ENCODE data around the gene UGT3A1. TPM values are rescaled to one million over a fixed set of nuclear protein-coding genes. Genes with fewer than 3 reads are reported as not detected.
"Not testable (repeated sequence)": the region's sequence is repeated elsewhere in the genome, so short reads cannot be mapped to it uniquely, and the experiment has no call there.

The UGT3A1 gene
- total RNA-seq, 1 experiment from 2014 or later: not detected

GRCh38 chr5:36026706-36027465, 35.7 kb upstream of the UGT3A1 start:
- no peak overlapping the region for H3K4me3 Mint-ChIP-seq (ENCODE audit: low read depth, unreplicated experiment)
- DNase-seq: no peak
- H3K27ac Mint-ChIP-seq (ENCODE audit: unreplicated experiment): no peak overlapping the region
- no peaks in the 10 kb centered on the region for H3K4me1 Mint-ChIP-seq (ENCODE audit: low read depth, unreplicated experiment)
- BruUV-seq (replicated peaks): no TSS peak
- peaks cover 16% of the 10 kb centered on the region for H3K9me3 Mint-ChIP-seq (ENCODE audit: low read depth, unreplicated experiment)
- H3K27me3 Mint-ChIP-seq (ENCODE audit: unreplicated experiment): no peaks in the 10 kb centered on the region
- intact Hi-C loops (cut with micrococcal nuclease; ENCODE audit: unreplicated experiment): no loop called here
- CTCF ChIA-PET: no interaction called here
- TF ChIP-seq CTCF (IDR thresholded peaks at IDR 0.05; ENCODE audit: unreplicated experiment): no peak
- no peaks in the 10 kb centered on the region for H3K36me3 Mint-ChIP-seq (ENCODE audit: insufficient read depth, unreplicated experiment)

- H3K9me3 Mint-ChIP-seq (ENCODE audit: low read depth, unreplicated experiment): peaks cover 11% of the 10 kb centered on the region
- H3K27me3 Mint-ChIP-seq (ENCODE audit: unreplicated experiment); H3K36me3 Mint-ChIP-seq (ENCODE audit: insufficient read depth, unreplicated experiment); BruUV-seq (replicated peaks); H3K27ac Mint-ChIP-seq (ENCODE audit: unreplicated experiment); H3K4me3 Mint-ChIP-seq (ENCODE audit: low read depth, unreplicated experiment); intact Hi-C loops (cut with micrococcal nuclease; ENCODE audit: unreplicated experiment); CTCF ChIA-PET; H3K4me1 Mint-ChIP-seq (ENCODE audit: low read depth, unreplicated experiment): not testable (repeated sequence)
- DNase-seq: peak; percentile 7
Observed at GRCh38 chr5:36022246-36022645, 31.1 kb upstream of the UGT3A1 start.

- CTCF ChIA-PET; H3K9me3 Mint-ChIP-seq (ENCODE audit: low read depth, unreplicated experiment); intact Hi-C loops (cut with micrococcal nuclease; ENCODE audit: unreplicated experiment); H3K4me1 Mint-ChIP-seq (ENCODE audit: low read depth, unreplicated experiment); BruUV-seq (replicated peaks); H3K27me3 Mint-ChIP-seq (ENCODE audit: unreplicated experiment); H3K4me3 Mint-ChIP-seq (ENCODE audit: low read depth, unreplicated experiment); H3K36me3 Mint-ChIP-seq (ENCODE audit: insufficient read depth, unreplicated experiment); DNase-seq; H3K27ac Mint-ChIP-seq (ENCODE audit: unreplicated experiment): not testable (repeated sequence)
Observed at GRCh38 chr5:36019584-36019983, 28.4 kb upstream of the UGT3A1 start.

- H3K9me3 Mint-ChIP-seq (ENCODE audit: low read depth, unreplicated experiment): peaks cover 2% of the 10 kb centered on the region
- no TSS peak for BruUV-seq (replicated peaks)
- DNase-seq: peak; percentile 12
- no peaks in the 10 kb centered on the region for H3K4me1 Mint-ChIP-seq (ENCODE audit: low read depth, unreplicated experiment)
- no peak overlapping the region for H3K4me3 Mint-ChIP-seq (ENCODE audit: low read depth, unreplicated experiment)
- H3K27me3 Mint-ChIP-seq (ENCODE audit: unreplicated experiment): no peaks in the 10 kb centered on the region
- no peak for TF ChIP-seq CTCF (IDR thresholded peaks at IDR 0.05; ENCODE audit: unreplicated experiment)
- H3K27ac Mint-ChIP-seq (ENCODE audit: unreplicated experiment): no peak overlapping the region
- intact Hi-C loops (cut with micrococcal nuclease; ENCODE audit: unreplicated experiment): no loop called here
- no peaks in the 10 kb centered on the region for H3K36me3 Mint-ChIP-seq (ENCODE audit: insufficient read depth, unreplicated experiment)
- CTCF ChIA-PET: no interaction called here
Observed at GRCh38 chr5:36017622-36018021, 26.4 kb upstream of the UGT3A1 start.

- Mint-ChIP-seq H3K36me3 (ENCODE audit: insufficient read depth, unreplicated experiment) (no peaks in the 10 kb centered on the region), H3K27me3 (ENCODE audit: unreplicated experiment) (no peaks in the 10 kb centered on the region), H3K4me1 (ENCODE audit: low read depth, unreplicated experiment) (no peaks in the 10 kb centered on the region), H3K27ac (ENCODE audit: unreplicated experiment) (no peak overlapping the region), H3K9me3 (ENCODE audit: low read depth, unreplicated experiment) (peaks cover 2% of the 10 kb centered on the region), H3K4me3 (ENCODE audit: low read depth, unreplicated experiment) (no peak overlapping the region)
- no TSS peak for BruUV-seq (replicated peaks)
- CTCF ChIA-PET: no interaction called here
- no peak for TF ChIP-seq CTCF (IDR thresholded peaks at IDR 0.05; ENCODE audit: unreplicated experiment)
- no peak for DNase-seq
- intact Hi-C loops (cut with micrococcal nuclease; ENCODE audit: unreplicated experiment): no loop called here
Observed at GRCh38 chr5:36017004-36017403, 25.8 kb upstream of the UGT3A1 start.

Measured in Calu3 (cell line).